Measurements from ENCODE around the gene AFAP1.

GRCh38 chr4:7757501-7758471 lies 181.9 kb downstream of the AFAP1 start:
- no peak for TF ChIP-seq CTCF (IDR thresholded peaks at IDR 0.05)
- no peak for TF ChIP-seq POLR2AphosphoS5 (IDR thresholded peaks at IDR 0.05)
- TF ChIP-seq EP300 (IDR thresholded peaks at IDR 0.05): no peak
- no peak for TF ChIP-seq POLR2A (IDR thresholded peaks at IDR 0.05)
